Erythroblast (primary cell): Measurements from ENCODE around the gene SIGLEC12.
A peak's percentile ranks its signal among the peaks of the same experiment; 100 is the strongest.
"Not testable (repeated sequence)": the region's sequence is repeated elsewhere in the genome, so short reads cannot be mapped to it uniquely, and the experiment has no call there.

Experiments
- DNase-seq, 2 experiments: peaks; one replicate each; lab custom pipeline; 2025; lab: John Stamatoyannopoulos, UW
- GATA1 ChIP-seq: IDR thresholded peaks from 2 replicates; pipeline ENCODE4 v1.6.1; 2011; ENCODE audit warnings: low read depth, mild to moderate bottlenecking, control low read depth, low read length, moderate library complexity
- POLR2A ChIP-seq: IDR thresholded peaks from 2 replicates; pipeline ENCODE4 v1.6.1; 2011; ENCODE audit warnings: mild to moderate bottlenecking, low read length

SIGLEC12 gene

DNA sequence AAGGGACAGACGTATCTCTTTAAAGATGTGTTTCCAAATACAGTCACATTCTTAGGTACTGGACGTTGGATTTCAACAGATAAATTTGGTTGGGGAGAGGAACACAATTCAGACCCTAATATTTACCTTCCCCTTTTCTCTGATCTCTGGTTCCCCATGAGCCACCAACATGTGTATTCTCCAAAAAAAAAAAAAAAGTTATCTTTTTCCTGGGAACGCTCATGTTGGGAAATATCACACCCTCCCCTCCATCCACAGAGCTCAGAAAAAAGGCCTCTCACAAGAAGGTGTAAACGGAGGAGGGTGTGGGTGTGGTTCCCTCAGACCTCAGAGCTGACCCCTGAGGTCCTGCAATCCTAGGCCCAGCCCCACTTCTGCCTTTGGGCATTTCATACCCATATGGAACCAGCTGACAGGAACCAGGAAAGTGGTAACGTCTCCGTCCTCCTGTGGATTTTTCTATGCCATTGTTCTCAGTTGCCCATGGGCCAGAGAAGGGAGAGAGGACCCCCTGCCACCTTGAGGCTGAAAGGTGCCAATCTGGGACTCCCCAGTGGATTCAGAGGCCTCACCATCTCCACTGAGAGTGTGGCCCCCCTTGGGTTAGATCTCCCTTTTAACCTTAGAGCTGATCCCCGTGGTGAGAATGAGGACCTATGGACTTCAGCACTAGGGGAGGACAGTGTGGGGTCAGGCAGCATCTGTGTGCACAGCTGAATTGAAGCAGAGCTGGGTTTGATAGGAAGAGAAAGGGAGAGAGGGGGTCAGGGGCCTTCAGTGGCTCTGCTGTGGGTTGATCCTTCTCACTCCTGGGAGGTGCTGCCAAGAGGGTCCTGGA is 8.4 kb upstream of the SIGLEC12 start:
- no peak for DNase-seq
- TF ChIP-seq GATA1 (no peak), POLR2A (no peak)

DNA sequence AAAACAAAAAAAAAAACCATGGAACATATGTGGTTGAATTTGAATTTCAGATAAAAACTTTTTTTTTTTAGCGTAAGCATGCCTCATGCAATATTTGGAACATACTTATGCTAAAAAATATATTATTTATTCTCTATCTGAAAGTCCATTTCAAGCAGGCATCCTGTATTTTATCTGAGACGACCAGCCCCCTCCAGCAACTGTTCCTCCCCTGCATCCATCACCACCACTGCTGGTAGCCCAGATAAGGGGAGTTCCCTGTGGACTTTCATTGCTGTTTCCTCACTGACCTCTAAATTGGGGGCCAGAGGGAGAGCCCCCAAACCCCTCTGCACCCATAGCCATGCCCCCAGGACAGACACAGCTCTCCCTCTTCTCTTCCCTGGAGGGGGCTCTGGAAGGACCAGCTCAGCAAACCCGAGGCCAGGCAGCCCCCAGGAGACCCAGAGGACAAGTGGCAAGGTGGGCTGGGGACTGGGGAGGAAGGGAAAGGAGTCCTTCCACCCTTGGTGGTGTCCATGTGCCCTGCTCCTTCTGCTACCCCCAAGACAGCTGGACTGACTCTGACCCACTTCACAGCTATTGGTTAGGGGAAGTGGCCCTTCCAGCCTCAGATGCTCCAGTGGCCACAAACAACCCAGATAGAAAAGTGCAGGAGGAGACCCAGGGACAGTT is 6.6 kb upstream of the SIGLEC12 start:
- peak; percentile 83 to 91 for DNase-seq
- no peak for TF ChIP-seq POLR2A
- TF ChIP-seq GATA1, result no peak

DNA sequence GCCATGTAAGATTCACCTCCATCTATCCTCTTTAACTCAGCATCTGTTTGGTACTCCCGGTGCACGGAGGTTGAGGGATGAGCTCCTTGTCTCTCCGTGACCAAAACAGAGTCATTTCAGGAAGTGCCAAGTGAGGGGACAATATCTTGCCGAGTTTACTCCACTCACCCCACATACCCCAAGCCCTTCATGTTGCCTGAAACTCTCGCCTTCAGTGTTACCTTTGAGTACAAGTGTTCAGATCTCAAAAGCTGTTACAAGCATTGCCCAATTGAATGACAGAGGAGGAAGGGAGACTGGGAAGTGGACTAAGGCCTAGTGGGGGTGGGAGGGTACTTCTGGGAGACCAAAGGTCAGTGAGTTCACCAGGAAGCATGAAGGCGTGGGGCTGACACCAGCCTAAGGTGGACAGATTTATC is 6.0 kb upstream of the SIGLEC12 start:
- TF ChIP-seq GATA1, result no peak
- no peak for TF ChIP-seq POLR2A
- peak in 1 of 2 experiments; percentile 68 for DNase-seq

- DNase-seq, result no peak
Measured at GRCh38 chr19:51507192-51507591, 5.6 kb upstream of the SIGLEC12 start.

GRCh38 chr19:51505904-51506303 is 4.3 kb upstream of the SIGLEC12 start:
- DNase-seq, result no peak
- no peak for TF ChIP-seq GATA1
- TF ChIP-seq POLR2A, result no peak

More at GRCh38 chr19:51507192-51507591, 5.6 kb upstream of the SIGLEC12 start:
- no peak for TF ChIP-seq POLR2A
- no peak for TF ChIP-seq GATA1

DNA sequence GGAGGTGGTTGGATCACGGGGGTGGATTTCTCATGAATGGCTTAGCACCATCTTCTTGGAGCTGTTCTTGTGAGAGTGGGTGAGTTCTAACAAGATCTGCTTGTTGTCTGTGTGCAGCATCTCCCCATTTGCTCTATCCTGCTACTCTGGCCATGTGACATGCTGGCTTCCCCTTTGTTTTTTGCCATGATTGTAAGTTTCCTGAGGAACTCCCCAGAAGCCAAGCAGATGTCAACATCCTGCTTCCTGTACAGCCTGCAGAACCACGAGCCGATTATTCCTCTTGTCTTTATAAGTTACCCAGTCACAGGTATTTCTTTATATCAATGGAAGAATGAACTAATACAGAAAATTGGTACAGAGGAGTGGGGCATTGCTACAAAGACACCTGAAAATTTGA is 2.3 kb upstream of the SIGLEC12 start:
- TF ChIP-seq POLR2A, result no peak
- TF ChIP-seq GATA1, result no peak
- DNase-seq, result no peak

DNA sequence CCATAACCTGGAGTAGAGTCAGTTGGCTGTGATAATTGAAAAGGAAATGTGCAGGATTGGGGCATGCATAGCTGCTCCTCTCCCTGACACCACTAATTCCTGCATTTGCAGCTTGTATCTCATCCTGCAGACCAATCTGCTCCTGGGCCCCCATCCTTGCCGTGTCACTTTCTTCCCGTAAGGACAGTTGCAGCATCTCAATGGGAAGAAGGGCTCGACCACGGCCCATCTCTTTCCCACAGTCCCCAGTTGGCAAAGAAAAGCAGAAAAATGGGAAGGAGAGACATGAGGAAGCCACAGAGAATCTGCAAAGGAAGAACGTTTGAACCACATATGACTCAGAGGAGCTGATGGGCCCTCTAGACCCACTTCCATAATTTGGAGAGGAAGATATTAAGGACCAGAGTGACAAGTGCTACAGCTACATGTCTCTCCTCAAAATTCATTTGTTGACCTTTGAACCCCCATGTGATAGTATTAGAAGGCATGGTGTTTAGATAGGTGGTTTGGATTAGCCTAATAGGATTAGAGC is 1.8 kb upstream of the SIGLEC12 start:
- no peak for TF ChIP-seq POLR2A
- no peak for DNase-seq

DNA sequence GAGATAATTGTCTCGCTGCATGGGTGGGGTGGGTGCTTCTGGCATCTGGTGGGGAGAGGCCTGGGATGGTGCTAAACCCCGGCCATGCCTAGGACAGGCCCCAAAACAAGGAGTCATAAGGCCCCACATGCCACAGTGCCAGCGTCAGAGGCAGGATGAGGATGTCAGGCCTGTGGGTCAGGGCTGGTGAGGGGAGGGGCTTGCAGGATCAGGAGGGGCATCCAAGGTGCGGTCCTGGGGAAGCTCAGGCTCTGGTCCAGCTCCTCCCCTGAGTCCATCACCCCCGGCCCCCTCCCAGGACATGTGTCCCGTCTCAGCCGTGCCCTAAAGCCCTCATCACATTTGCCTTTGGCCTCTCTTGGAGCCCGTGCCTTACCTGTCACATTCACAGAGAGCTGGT is 669 bp downstream of the SIGLEC12 start:
- DNase-seq, result not testable (repeated sequence)

DNA sequence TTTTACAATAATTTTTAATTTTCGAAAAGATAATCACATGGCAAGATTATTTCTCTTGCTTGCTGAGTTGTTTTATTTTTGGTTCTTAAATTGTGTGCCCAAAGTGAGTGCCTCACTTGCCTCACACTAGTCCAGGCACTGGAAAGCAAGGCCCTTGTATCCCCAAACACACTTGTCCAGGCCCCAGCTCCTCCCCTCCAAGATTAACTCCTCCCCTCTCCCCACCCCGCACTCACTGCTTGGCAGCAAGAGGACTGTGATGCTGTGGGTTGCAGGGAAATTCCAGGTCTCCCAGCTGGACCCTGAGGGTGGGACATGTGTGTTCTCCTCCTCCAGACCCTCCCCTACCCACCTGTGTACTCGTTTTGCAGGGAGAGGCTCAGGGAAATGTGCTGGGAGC is 3.9 kb downstream of the SIGLEC12 start:
- TF ChIP-seq GATA1 (no peak), POLR2A (no peak)

GRCh38 chr19:51493776-51494175 is 7.8 kb downstream of the SIGLEC12 start:
- DNase-seq, result no peak
- TF ChIP-seq POLR2A (no peak), GATA1 (no peak)

More for the DNA sequence above, 3.9 kb downstream of the SIGLEC12 start:
- no peak for DNase-seq

DNA sequence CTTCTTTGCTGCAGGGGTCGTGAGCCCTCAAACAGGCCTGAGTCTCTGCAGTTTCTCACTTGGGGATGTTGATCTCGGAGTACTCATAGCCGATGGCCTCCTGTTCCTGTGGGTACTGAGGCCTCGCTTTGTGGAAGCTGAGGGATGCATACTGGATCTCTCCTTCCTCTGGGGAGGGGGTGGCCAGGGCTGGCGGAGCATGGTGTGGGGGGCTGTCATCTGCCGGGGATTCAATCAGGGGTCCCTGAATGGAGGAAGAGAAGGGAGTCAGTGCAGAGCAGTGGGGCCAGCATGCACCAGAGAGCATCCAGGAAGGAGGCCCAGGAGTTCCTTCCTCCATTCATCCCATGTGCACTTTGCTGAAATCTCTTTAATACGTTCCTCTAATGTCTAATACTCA is 10.0 kb downstream of the SIGLEC12 start:
- no peak for TF ChIP-seq POLR2A
- TF ChIP-seq GATA1, result no peak
- no peak for DNase-seq

DNA sequence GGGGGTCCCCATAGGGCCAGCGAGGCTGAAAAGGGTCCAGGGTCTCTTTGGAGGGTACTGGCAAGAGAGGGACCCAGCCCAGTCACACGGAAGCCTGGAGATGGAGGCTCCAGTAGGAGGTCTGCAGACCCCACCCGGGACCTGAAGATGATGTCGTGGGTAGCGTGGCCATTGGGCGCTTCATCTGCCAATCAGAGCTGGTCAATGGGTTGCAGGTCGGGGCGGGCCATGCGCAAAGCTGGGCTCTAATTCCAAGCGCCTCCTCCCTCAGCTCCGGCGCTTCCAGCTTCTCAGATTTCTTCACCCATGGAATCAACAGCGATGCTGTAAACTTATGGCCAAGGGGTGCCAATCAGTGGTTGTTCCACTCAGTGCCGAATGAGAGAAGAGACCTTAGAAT is 10.9 kb downstream of the SIGLEC12 start:
- DNase-seq, result no peak
- TF ChIP-seq GATA1 (no peak), POLR2A (no peak)

DNA sequence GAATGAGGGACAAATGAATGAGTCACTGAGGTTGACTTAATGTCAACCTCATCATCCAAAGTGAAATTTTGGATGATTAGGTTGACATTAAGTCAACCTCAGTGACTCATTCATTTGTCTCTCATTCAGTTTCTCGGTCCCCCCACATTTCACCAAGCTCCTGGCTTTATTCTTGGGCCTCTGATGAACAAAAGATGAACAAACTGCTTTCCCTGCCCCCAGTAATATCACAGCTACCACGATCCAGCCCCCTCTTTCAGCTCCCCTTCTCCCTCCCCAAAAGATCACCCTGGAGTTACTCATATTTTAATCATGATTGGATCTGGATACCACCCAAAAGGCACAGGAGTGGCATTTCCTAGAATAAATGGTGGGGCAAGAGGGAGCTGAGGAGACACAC is 12.5 kb downstream of the SIGLEC12 start:
- no peak for DNase-seq
- TF ChIP-seq GATA1, result no peak
- no peak for TF ChIP-seq POLR2A

DNA sequence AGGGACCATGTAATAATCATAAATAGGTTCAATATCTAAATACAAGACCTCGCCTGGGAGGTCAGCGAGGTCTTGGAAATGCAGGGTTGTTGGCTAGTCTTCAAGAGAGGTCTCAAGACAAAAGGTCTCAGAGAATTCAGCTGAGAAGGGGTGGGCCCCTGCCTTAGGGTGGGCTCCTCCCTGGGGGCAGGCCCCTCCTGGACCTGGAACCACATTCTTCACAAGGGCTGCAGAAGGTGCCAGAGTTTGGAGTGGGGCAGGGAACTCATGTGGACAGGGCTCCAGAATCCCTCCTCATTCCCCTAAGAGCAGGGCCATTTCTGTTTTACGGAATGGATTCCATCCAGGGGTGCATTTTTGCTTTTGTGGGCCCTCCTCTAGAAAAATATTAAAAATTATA is 13.1 kb downstream of the SIGLEC12 start:
- TF ChIP-seq GATA1 (no peak), POLR2A (no peak)
- no peak for DNase-seq
